Heart left ventricle (tissue), 13 donors: ENCODE measurements around the gene PHF14.
A peak's percentile ranks its signal among the peaks of the same experiment; 100 is the strongest.

Experiments
- POLR2A ChIP-seq, 2 donors: fragments of 450-650 bp; IDR thresholded peaks; one replicate each; pipeline ENCODE4 v1.6.1; 2017; ENCODE audit warnings: antibody characterized with exemption in 2 of 2, mild to moderate bottlenecking in 2 of 2, moderate library complexity in 2 of 2
- TF ChIP-seq, protein P1 (sequence below), 12 donors: fragments of 200-600 bp; sonication (generic) in 4 of 12; IDR thresholded peaks; one replicate each; pipeline versions ENCODE4 v1.5.0 to v1.8.0; 2018 to 2022; ENCODE audit warnings: antibody characterized with exemption in 12 of 12, mild to moderate bottlenecking in 5 of 12
- donor health status: ischemic (EF 13 %, LVEDD 7.1; RV severe dilation, severe dysfunction).
- donor health status: DM: no; HTN: yes; CAD: no.
- donor health status: DM: no; HTN: no; CAD: no.
- donor health status: ischemic (EF 25% LVEDD 6.9; RV normal size, moderate dysfunction).
- donor health status: ischemic (EF 25% LVEDD 5.7; RV mildly dilated, moderate dysfunction).
- donor health status: ischemic (EF 35%, LVEDD 5.7; RV mildly dilated, moderate dysfunction).
- donor health status: nonischemic (EF 11% LVEDD 7.7; RV severe dilation, severe dysfunction).
- donor health status: DM: yes; HTN: yes; CAD: no.
- donor health status: PGD.
- donor health status: ischemic (EF 29% LVEDD 5.4; RV normal size, mild dysfunction).
- donor health status: nonischemic (EF 23%, LVEDD 6.1; RV moderate dilation, normal function).

DNA sequence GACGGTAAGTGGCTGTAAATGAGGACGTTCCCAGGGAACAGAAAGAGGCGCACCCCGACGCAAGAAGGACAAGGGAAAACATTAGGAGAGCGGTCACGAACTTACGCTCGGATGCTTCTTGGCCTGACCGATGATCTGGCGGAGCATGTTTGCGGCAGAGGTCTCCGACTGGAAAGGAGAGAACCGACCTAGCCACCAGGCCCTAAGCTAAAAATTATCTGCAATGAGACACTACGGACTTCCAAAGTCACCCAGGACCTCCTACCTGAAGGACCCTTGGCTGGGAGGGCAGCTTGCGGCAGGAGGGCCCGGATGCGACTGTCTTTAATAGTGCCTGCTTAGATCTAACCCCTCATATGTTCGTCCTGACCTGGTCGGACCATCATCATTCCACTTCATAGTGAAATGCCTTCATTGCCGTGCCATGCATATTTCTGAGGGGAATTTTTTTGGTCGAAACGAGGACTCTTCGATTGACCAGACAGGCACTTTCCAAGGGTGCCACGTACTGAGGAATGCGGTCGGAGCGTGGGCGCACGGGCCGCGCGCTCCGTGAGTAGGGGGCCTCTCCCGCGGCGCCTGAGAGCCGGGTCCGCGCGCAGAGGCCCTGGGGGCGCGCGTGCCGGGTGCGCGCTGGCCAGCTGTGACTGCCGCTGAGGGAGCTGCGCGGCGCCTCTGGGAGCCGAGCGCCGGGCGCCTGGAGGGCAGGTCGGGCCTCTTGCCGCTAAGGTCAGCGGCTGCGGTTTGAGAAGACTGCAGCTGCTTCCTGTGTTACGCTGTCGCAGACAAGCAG lies 33.6 kb upstream of the PHF14 start:
- TF ChIP-seq POLR2A (IDR thresholded peaks at IDR 0.05) = peak in 1 of 2 donors; percentile 70
- TF ChIP-seq, protein P1, sequence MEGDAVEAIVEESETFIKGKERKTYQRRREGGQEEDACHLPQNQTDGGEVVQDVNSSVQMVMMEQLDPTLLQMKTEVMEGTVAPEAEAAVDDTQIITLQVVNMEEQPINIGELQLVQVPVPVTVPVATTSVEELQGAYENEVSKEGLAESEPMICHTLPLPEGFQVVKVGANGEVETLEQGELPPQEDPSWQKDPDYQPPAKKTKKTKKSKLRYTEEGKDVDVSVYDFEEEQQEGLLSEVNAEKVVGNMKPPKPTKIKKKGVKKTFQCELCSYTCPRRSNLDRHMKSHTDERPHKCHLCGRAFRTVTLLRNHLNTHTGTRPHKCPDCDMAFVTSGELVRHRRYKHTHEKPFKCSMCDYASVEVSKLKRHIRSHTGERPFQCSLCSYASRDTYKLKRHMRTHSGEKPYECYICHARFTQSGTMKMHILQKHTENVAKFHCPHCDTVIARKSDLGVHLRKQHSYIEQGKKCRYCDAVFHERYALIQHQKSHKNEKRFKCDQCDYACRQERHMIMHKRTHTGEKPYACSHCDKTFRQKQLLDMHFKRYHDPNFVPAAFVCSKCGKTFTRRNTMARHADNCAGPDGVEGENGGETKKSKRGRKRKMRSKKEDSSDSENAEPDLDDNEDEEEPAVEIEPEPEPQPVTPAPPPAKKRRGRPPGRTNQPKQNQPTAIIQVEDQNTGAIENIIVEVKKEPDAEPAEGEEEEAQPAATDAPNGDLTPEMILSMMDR (IDR thresholded peaks at IDR 0.05) = no peak
